Esophagus muscularis mucosa (tissue), 3 donors: Measurements from ENCODE around the gene CDK5RAP2.

Experiments used
- CTCF ChIP-seq, 3 experiments: fragments of 200-600 bp in 2 of 3; fragments of 450-650 bp in 1 of 3; sonication (generic) in 2 of 3; IDR thresholded peaks; one replicate each; pipeline ENCODE4 v1.5.1; 2017 to 2019; ENCODE audit warnings: antibody characterized with exemption in 3 of 3, mild to moderate bottlenecking in 2 of 3, moderate library complexity in 1 of 3
- POLR2A ChIP-seq: fragments of 450-650 bp; IDR thresholded peaks from one replicate; pipeline ENCODE4 v1.6.1; 2017; ENCODE audit warnings: antibody characterized with exemption, moderate library complexity, mild to moderate bottlenecking, low read depth

- TF ChIP-seq CTCF (IDR thresholded peaks at IDR 0.05) (no peak), POLR2A (no peak)
These were observed 177.0 kb downstream of the CDK5RAP2 start for GRCh38 chr9:120402741-120403542.
